K562 (cell line): Measurements from ENCODE around the gene CPEB1. TPM values are rescaled to one million over a fixed set of nuclear protein-coding genes. Genes with fewer than 3 reads are reported as not detected.
A peak's percentile ranks its signal among the peaks of the same experiment; 100 is the strongest.

Source experiments
- ARID4B ChIP-seq: sonication (generic); formaldehyde crosslinking; IDR thresholded peaks from 2 replicates; pipeline ENCODE4 v1.8.0; 2022; ENCODE audit warnings: mild to moderate bottlenecking, missing genetic modification reagents
- CAMTA2 ChIP-seq: fragments of 250-450 bp; sonication (Bioruptor Pico); conservative IDR thresholded peaks from 2 replicates; pipeline ENCODE4 v1.5.1; 2022
- COPS2 ChIP-seq: fragments of 450-650 bp; conservative IDR thresholded peaks from 2 replicates; pipeline ENCODE4 v1.6.1; 2016; ENCODE audit warnings: mild to moderate bottlenecking, moderate library complexity
- EP300 ChIP-seq: IDR thresholded peaks from 2 replicates; pipeline ENCODE4 v1.6.1; 2012; ENCODE audit warnings: low read length, improper control_type of control experiment
- FOXK1 ChIP-seq: sonication (generic); formaldehyde crosslinking; IDR thresholded peaks from 2 replicates; pipeline ENCODE4 v1.8.0; 2022; ENCODE audit warnings: missing genetic modification reagents, mild to moderate bottlenecking, borderline replicate concordance
- GTF2B ChIP-seq: IDR thresholded peaks from 2 replicates; pipeline ENCODE4 v1.6.1; 2011; ENCODE audit not compliant: insufficient read length; ENCODE audit errors: extremely low read depth
- HDGF ChIP-seq: fragments of 450-650 bp; IDR thresholded peaks from 2 replicates; pipeline ENCODE4 v1.6.1; 2016
- KLF10 ChIP-seq: fragments of 250-450 bp; sonication (Bioruptor Pico); IDR thresholded peaks from 2 replicates; pipeline ENCODE4 v1.6.1; 2021; ENCODE audit warnings: matching md5 sums
- L3MBTL2 ChIP-seq: fragments of 450-650 bp; IDR thresholded peaks from 2 replicates; pipeline ENCODE4 v1.6.1; 2016; ENCODE audit warnings: mild to moderate bottlenecking, moderate library complexity
- MED1 ChIP-seq: sonication (generic); formaldehyde crosslinking; IDR thresholded peaks from 2 replicates; pipeline ENCODE4 v1.8.1; 2023; ENCODE audit warnings: missing genetic modification reagents, borderline replicate concordance
- NFE2 ChIP-seq: IDR thresholded peaks from 2 replicates; pipeline ENCODE4 v1.6.1; 2014; ENCODE audit warnings: antibody characterized with exemption, low read depth
- POLR2B ChIP-seq: fragments of 450-650 bp; IDR thresholded peaks from 2 replicates; pipeline ENCODE4 v1.6.1; 2018; ENCODE audit warnings: low read depth; ENCODE audit not compliant: partially characterized antibody
- PPARD ChIP-seq: fragments of 250-450 bp; sonication (Bioruptor Pico); IDR thresholded peaks from 2 replicates; pipeline ENCODE4 v1.8.0; 2022; ENCODE audit warnings: inconsistent platforms, mild to moderate bottlenecking, moderate library complexity
- RBFOX2 ChIP-seq: fragments of 200-400 bp; formaldehyde crosslinking; IDR thresholded peaks from 2 replicates; pipeline ENCODE4 v1.6.1; 2017; ENCODE audit warnings: low read depth, mild to moderate bottlenecking, low read length, moderate library complexity
- RFX7 ChIP-seq: fragments of 250-450 bp; sonication (Bioruptor Pico); IDR thresholded peaks from 2 replicates; pipeline ENCODE4 v1.5.1; 2021; ENCODE audit warnings: mild to moderate bottlenecking
- SRSF3 ChIP-seq: fragments of 200-400 bp; formaldehyde crosslinking; IDR thresholded peaks from 2 replicates; pipeline ENCODE4 v1.6.1; 2016; ENCODE audit warnings: mild to moderate bottlenecking, low read length, moderate library complexity; ENCODE audit not compliant: insufficient read depth
- STAT5B ChIP-seq: fragments of 250-450 bp; sonication (Bioruptor Pico); IDR thresholded peaks from 2 replicates; pipeline ENCODE4 v1.8.0; 2021; ENCODE audit warnings: mild to moderate bottlenecking, inconsistent platforms
- ZBTB8A ChIP-seq: fragments of 450-650 bp; IDR thresholded peaks from 2 replicates; pipeline ENCODE4 v1.6.1; 2018; ENCODE audit warnings: mild to moderate bottlenecking, moderate library complexity; ENCODE audit not compliant: partially characterized antibody
- ZNF586 ChIP-seq: fragments of 450-650 bp; formaldehyde crosslinking; conservative IDR thresholded peaks from 2 replicates; pipeline ENCODE4 v1.4.0; 2020; ENCODE audit warnings: mild to moderate bottlenecking, moderate library complexity
- ZNF76 ChIP-seq: fragments of 250-450 bp; sonication (Bioruptor Pico); IDR thresholded peaks from 2 replicates; pipeline ENCODE4 v1.4.0; 2020; ENCODE audit warnings: mild to moderate bottlenecking, moderate library complexity, borderline replicate concordance
- polyA plus RNA-seq, 8 experiments: library from polyadenylated mRNA; depleted of rRNA in 4 of 8; stranded (reverse) in 5 of 8; unstranded in 3 of 8; fragments of >200 nt; fragmentation: Nextera tagmentation in 2 of 8; fragmentation: Illumina TruSeq in 1 of 8; extraction: Ambion mirVana in 2 of 8; extraction: Trizol in 1 of 8; gene quantifications; 2 replicates each; pipeline versions ENCODE4 v1.2.1 to v1.2.3, GENCODE V29; 2011 to 2014; ENCODE audit warnings: inconsistent platforms in 1 of 8, missing spikeins in 1 of 8
- total RNA-seq, 7 experiments: library from RNA; depleted of rRNA in 6 of 7; stranded (reverse); fragments of >200 nt in 6 of 7; fragmentation: Illumina TruSeq in 2 of 7; extraction: Trizol in 2 of 7; gene quantifications; 2 replicates each; pipeline versions ENCODE4 v1.2.1 to v1.2.3, GENCODE V29; 2011 to 2021; ENCODE audit warnings: low replicate concordance in 1 of 7

CPEB1 gene
- total and polyA plus RNA-seq, 9 of the 15 experiments (the other 6 are each of a cell fraction or from before 2014, with no cell fraction given), result 2.2 to 13.4 (median 9.7) TPM

- TF ChIP-seq ARID4B (CRISPR knock-in tag), result no peak
- no peak for TF ChIP-seq ZNF76
- TF ChIP-seq SRSF3, result no peak
- peak; percentile 49; the same call in 1 of the 2 replicates for TF ChIP-seq CAMTA2 (CRISPR knock-in tag)
- TF ChIP-seq POLR2B, result peak; percentile 84
- no peak for TF ChIP-seq EP300
- TF ChIP-seq L3MBTL2, result no peak
- no peak for TF ChIP-seq ZBTB8A
- no peak for TF ChIP-seq HDGF
- no peak for TF ChIP-seq KLF10
- no peak for TF ChIP-seq GTF2B
- TF ChIP-seq ZNF586 (CRISPR knock-in tag), result no peak
- TF ChIP-seq NFE2, result no peak
- TF ChIP-seq PPARD (CRISPR knock-in tag), result no peak
- 0 out of 2 replicates have a peak, but pooled peaks have one; percentile 9 for TF ChIP-seq RFX7 (CRISPR knock-in tag)
- no peak; the same call in 1 of the 2 replicates for TF ChIP-seq FOXK1
- TF ChIP-seq MED1, result no peak
- no peak for TF ChIP-seq COPS2
- peak; percentile 21; the same call in 1 of the 2 replicates for TF ChIP-seq RBFOX2
- no peak for TF ChIP-seq STAT5B (CRISPR knock-in tag)
These were observed 111.4 kb downstream of the CPEB1 start (continued) for GRCh38 chr15:82535566-82536408.
